Activated T-helper 2 cell treated with anti-CD3 and anti-CD28 coated beads, Interferon-gamma antibody, Interleukin-2, Interleukin-4, amounts not matched to agents 10 μg/mL and 5 μg/mL and 100 μg/mL, durations not matched to agents 14 hours and 24 hours and 36 hours (primary cell): ENCODE data around the gene TP53BP2. TPM values are rescaled to one million over a fixed set of nuclear protein-coding genes. Genes with fewer than 3 reads are reported as not detected.
A peak's percentile ranks its signal among the peaks of the same experiment; 100 is the strongest.
"Not testable (repeated sequence)": the region's sequence is repeated elsewhere in the genome, so short reads cannot be mapped to it uniquely, and the experiment has no call there.

Source experiments
- DNase-seq: peaks from one replicate; pipeline ENCODE4 v3.0.0; 2021; ENCODE audit warnings: low spot score
- H3K27ac Mint-ChIP-seq: one replicate; pipeline ENCODE4 v1.8.0; 2021; ENCODE audit warnings: mixed read lengths
- H3K27me3 Mint-ChIP-seq: one replicate; pipeline ENCODE4 v1.8.0; 2021; ENCODE audit warnings: low read depth, mixed read lengths
- H3K36me3 Mint-ChIP-seq: one replicate; pipeline ENCODE4 v1.8.0; 2021; ENCODE audit warnings: low read depth, mixed read lengths
- H3K4me1 Mint-ChIP-seq: one replicate; pipeline ENCODE4 v1.8.0; 2021; ENCODE audit warnings: low read depth, mixed read lengths
- H3K4me3 Mint-ChIP-seq: one replicate; pipeline ENCODE4 v1.8.0; 2021; ENCODE audit warnings: low read depth, mild to moderate bottlenecking, moderate library complexity, mixed read lengths
- H3K9me3 Mint-ChIP-seq: one replicate; pipeline ENCODE4 v1.8.0; 2021; ENCODE audit warnings: mixed read lengths
- intact Hi-C: fragments of 100-400 bp; cut with micrococcal nuclease; formaldehyde crosslinking; loops from one replicate; pipeline ENCODE4 v1.15.1; 2023
- total RNA-seq: library from RNA; stranded (reverse); gene quantifications from 2 replicates; pipeline ENCODE4 v1.2.3, GENCODE V29; 2022

TP53BP2 gene
- total RNA-seq, 1 donor from 2014 or later: 37.5 TPM

DNA sequence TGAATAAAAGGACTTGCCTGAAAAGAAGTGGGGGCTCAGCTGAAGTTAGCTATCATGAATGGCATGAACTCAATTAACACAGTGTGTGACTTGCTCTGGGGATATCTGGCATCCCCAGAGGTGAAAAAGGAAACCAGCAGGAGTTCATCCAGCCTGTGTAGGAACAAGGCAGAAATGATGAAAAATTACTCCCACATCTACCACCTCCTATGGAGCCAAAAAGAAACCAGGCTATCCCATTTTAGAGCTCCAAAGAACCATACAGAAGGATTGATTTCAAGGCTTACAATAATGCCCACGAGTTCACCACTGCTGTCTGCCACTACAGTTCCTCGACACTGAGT, 25.3 kb downstream of the TP53BP2 start:
- H3K4me3 Mint-ChIP-seq: no peak overlapping the region
- H3K36me3 Mint-ChIP-seq: peaks cover 20% of the 10 kb centered on the region
- H3K27ac Mint-ChIP-seq: no peak overlapping the region
- H3K9me3 Mint-ChIP-seq: no peaks in the 10 kb centered on the region
- H3K4me1 Mint-ChIP-seq: peaks cover 25% of the 10 kb centered on the region
- H3K27me3 Mint-ChIP-seq: no peaks in the 10 kb centered on the region
- intact Hi-C loops: no loop called here
- DNase-seq: no peak

DNA sequence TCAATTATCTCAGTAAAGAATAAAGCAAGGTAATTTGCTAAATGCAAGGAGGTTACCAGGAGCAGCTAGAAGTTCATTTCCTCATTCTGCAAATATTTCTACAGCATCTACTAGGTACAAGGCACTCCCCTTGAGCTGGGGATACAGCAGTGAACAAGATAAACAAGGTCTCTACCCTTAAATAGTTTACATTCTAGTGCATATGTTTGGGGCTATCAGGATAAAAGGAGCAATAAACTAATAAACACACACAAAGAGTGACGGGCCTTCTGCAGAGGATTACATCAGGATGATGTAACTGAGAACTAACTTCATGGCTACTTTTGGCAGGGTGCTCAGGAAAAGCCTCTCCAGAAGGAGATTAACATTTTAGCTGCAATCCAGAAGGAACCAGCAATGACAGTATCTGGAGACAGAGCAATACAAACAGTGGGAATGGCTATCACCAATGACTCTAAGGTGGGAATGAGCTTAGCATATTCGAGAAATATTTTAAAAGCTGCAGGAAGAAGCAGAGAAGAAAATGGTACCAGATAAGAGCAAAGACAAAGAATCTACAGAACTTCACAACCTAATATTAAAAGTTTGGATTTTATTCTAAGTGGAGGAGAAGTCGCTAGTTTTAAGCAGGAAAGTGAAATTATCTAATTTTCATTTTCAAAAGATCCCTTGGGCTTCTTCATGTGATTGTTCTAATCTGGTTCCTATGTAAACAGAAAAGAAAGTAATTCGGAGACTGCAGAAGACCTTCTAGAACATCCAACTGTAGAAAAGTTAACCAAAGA, 25.8 kb downstream of the TP53BP2 start:
- no peak for DNase-seq
- intact Hi-C loops: no loop called here
- Mint-ChIP-seq H3K4me1 (peaks cover 23% of the 10 kb centered on the region), H3K4me3 (no peak overlapping the region), H3K36me3 (peaks cover 20% of the 10 kb centered on the region), H3K27ac (no peak overlapping the region), H3K27me3 (no peaks in the 10 kb centered on the region), H3K9me3 (no peaks in the 10 kb centered on the region)

DNA sequence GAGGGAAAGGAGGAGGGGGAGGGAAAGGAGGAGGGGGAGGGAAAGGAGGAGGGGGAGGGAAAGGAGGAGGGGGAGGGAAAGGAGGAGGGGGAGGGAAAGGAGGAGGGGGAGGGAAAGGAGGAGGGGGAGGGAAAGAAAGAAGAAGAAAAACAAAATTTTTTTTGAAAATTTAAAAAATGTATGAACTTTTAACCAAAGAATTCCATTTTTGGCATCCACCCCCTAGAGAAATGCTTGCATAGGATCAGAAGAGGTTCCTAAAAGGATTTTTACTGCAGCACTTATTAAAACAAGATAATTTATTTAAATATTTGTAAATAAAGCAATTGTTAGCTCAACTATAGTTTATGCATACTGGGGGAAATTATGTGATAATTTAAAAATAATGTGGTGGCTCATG, 28.5 kb downstream of the TP53BP2 start:
- H3K27me3 Mint-ChIP-seq, DNase-seq, H3K9me3 Mint-ChIP-seq, H3K27ac Mint-ChIP-seq, H3K4me3 Mint-ChIP-seq, intact Hi-C loops: not testable (repeated sequence)
- H3K36me3 Mint-ChIP-seq: peaks cover 39% of the 10 kb centered on the region
- peaks cover 19% of the 10 kb centered on the region for H3K4me1 Mint-ChIP-seq

DNA sequence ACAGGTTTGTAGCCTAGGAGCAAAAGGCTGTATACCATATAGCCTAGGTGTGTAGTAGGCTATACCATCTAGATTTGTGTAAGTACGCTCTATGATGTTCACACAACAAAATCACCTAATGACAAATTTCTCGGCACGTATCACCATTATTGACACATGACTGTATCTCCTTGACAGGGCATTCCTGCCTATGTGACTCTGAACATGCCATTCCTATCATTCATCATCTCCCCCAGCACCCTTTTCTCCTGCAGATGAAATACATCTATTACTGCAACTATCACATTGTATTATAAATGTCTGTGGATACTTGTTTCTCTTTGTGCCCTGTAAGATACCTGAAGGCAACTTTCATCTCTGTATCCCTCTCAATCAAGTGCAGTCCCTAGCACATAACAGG, 29.9 kb downstream of the TP53BP2 start:
- Mint-ChIP-seq H3K27ac (no peak overlapping the region), H3K4me1 (peaks cover 21% of the 10 kb centered on the region), H3K36me3 (peaks cover 41% of the 10 kb centered on the region), H3K27me3 (no peaks in the 10 kb centered on the region), H3K9me3 (no peaks in the 10 kb centered on the region), H3K4me3 (no peak overlapping the region)
- intact Hi-C loops: no loop called here
- no peak for DNase-seq

DNA sequence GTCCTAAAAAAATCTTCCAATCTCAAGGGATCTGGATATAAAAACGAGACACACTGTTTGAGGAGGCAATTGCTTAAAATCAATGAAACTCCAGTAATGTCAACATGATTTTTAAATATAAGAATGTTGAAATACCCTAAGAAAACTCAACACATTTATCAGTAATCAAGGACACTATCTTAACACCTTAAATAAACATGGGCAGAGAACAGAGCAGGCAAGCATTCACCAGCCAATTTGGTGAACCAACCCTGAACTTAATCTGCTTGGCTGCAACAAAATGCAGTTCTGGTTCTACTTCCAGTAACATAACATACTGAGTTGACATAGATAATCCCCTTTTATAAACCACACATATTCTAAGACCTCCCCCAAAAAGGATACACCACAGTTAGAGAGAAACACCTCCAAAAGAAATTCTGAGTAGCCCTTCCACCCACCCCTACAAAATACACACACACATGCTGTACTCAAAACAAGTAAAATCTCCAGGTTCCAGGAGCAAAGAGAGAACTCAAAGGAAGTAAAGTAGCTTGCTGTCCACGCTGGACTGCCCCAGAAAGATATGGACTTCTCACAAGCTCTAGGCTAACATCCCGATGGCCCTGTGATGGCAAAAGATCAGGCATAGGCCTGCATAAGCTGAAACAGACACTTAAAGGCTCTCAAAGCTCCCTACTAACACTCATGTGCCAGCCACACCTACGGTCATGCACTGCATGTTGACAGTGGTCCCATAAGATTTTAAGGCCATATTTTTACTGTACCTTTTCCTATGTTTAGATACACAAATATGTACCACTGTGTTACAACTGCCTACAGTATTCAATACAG, 30.5 kb downstream of the TP53BP2 start:
- no peak overlapping the region for H3K4me3 Mint-ChIP-seq
- no peak for DNase-seq
- H3K9me3 Mint-ChIP-seq: no peaks in the 10 kb centered on the region
- H3K27me3 Mint-ChIP-seq: no peaks in the 10 kb centered on the region
- peak overlapping the region; percentile 26 for H3K27ac Mint-ChIP-seq
- H3K36me3 Mint-ChIP-seq: peaks cover 37% of the 10 kb centered on the region
- intact Hi-C loops: no loop called here
- peaks cover 21% of the 10 kb centered on the region for H3K4me1 Mint-ChIP-seq

DNA sequence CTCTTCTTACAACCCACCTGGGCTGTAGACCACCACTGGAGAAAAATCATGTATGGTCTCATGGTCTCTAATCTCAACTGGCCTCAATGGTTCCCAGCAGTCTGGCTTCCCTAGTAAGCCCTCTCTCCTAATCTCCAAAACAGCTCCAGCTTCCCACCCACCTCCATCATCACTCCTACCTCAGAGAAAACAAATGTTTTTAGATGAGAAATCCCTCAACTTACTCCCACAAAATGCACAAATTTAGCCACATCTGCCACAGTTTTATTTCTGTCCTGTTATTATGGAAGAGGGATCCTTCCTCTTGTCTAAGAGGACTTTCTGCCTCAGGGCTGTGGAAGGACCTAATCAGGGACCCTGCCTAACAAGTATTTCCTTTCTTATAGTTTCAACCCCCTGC, 32.1 kb downstream of the TP53BP2 start:
- H3K4me1 Mint-ChIP-seq: peaks cover 18% of the 10 kb centered on the region
- no peak overlapping the region for H3K27ac Mint-ChIP-seq
- no peak for DNase-seq
- no peaks in the 10 kb centered on the region for H3K27me3 Mint-ChIP-seq
- no peak overlapping the region for H3K4me3 Mint-ChIP-seq
- H3K9me3 Mint-ChIP-seq: no peaks in the 10 kb centered on the region
- intact Hi-C loops: loop anchor here (5.0 kb wide), 1 partner anchor 239 kb away; no protein-coding TSS in a partner anchor
- peaks cover 36% of the 10 kb centered on the region for H3K36me3 Mint-ChIP-seq

DNA sequence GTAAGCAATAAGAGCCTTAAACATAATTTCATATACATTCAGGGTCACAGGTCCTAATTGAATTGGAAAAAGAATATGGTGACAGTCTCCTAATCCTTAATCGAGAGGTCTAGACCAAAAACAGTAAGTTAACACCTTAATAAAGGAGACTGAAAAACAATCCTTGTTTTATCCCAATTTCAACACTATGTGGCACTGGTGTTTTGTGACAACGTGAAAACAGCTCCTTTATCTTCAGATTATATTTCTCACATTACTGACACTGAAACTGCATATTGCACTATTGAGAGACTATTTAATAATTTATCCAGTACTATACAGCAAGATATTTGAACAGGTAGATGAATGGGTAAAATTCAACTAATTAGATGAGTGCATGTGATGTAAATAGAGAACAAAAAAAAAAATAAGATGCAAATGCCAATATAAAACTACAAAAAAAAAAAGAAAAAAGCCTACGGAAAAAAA, 34.1 kb downstream of the TP53BP2 start:
- Mint-ChIP-seq H3K9me3 (peaks cover 3% of the 10 kb centered on the region), H3K4me1 (peaks cover 18% of the 10 kb centered on the region), H3K27me3 (no peaks in the 10 kb centered on the region), H3K27ac (no peak overlapping the region), H3K36me3 (peaks cover 48% of the 10 kb centered on the region), H3K4me3 (no peak overlapping the region)
- intact Hi-C loops: loop anchor here (2.0 to 5.0 kb wide), 2 partner anchors 33 to 241 kb away; partner anchors contain the start of gene TP53BP2
- DNase-seq: no peak

DNA sequence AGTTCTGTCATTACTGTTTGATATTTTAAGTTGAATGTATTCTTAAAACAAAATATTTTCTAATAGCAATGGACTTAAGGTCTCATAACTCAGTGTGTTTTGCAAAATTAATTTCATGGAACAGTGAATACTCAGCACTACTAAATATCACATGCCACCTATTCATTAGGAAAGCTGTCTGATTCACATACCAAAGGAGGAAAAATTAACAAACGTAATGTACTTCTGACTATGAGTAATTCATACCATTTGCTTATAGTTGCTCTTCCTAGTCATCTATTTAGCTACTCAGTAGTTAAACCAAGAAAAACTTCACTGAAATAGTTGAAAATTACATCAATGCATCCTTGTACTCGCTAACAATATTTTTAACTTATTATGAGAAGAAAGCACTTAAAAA, 35.2 kb downstream of the TP53BP2 start:
- DNase-seq: no peak
- intact Hi-C loops: loop anchor here (2.0 to 5.0 kb wide), 2 partner anchors 34 to 242 kb away; partner anchors contain the start of gene TP53BP2
- peaks cover 57% of the 10 kb centered on the region for H3K36me3 Mint-ChIP-seq
- H3K27ac Mint-ChIP-seq: no peak overlapping the region
- peaks cover 3% of the 10 kb centered on the region for H3K9me3 Mint-ChIP-seq
- H3K4me1 Mint-ChIP-seq: peaks cover 20% of the 10 kb centered on the region
- H3K27me3 Mint-ChIP-seq: no peaks in the 10 kb centered on the region
- no peak overlapping the region for H3K4me3 Mint-ChIP-seq

DNA sequence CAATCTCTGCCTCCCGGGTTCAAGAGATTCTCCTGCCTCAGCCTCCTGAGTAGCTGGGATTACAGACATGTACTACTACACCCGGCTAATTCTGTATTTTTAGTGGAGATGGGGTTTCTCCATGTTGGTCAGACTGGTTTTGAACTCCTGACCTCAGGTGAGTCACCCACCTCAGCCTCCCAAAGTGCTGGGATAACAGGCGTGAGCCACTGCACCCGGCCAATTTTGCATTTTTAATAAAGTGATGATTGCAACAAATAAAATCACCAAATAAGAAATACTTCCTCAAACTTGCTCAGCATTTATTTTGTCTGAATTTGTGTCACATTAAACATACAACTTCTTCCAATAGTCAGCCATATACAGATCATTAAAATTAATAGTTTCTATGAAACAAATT, 35.8 kb downstream of the TP53BP2 start:
- H3K27me3 Mint-ChIP-seq, H3K4me3 Mint-ChIP-seq, H3K9me3 Mint-ChIP-seq, DNase-seq, H3K27ac Mint-ChIP-seq: not testable (repeated sequence)
- intact Hi-C loops: loop anchor here (2.0 to 5.0 kb wide), 2 partner anchors 35 to 242 kb away; partner anchors contain the start of gene TP53BP2
- Mint-ChIP-seq H3K4me1 (peaks cover 18% of the 10 kb centered on the region), H3K36me3 (peaks cover 57% of the 10 kb centered on the region)

DNA sequence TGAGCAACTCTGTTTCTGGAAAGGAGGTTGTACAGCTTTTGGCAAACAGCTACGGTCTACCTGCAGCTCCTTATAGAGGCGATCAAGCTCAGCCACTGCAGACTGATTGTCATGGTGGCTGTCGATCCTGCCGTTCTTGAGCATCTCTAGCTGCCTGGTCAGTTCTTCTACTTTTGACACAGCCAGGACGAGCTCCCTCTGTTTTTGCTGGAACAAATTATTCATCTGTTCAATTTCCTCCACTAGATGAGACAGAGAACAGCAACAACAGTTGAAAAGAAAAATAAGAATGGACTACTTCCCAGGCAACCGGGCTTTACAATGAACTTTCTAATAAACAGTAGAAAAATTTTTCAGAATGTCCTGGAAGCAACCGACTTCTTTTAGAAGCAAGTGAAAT, 42.5 kb downstream of the TP53BP2 start:
- Mint-ChIP-seq H3K27me3 (no peaks in the 10 kb centered on the region), H3K4me1 (peaks cover 4% of the 10 kb centered on the region), H3K27ac (no peak overlapping the region), H3K4me3 (no peak overlapping the region), H3K36me3 (peaks cover 74% of the 10 kb centered on the region), H3K9me3 (peaks cover 3% of the 10 kb centered on the region)
- DNase-seq: no peak
- intact Hi-C loops: no loop called here

DNA sequence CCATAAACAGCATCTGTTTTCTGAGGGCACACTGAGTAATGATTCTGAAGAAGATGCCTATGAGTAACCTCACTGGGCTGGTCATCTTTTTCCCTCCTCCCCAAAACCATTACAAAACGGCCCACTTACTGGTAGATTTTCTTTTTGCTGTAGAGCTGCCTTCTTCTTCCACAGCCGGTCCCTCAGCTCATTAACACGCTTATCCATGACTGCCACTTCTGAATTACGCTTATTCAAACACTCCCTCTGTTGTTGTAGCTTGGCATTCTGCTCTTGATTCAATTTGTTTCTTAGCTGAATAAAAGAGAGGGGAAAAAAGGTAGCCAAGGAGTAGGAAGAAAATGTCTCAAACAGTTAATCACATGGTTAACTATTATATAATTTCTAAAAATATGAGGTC, 43.1 kb downstream of the TP53BP2 start:
- H3K9me3 Mint-ChIP-seq: peaks cover 3% of the 10 kb centered on the region
- no peaks in the 10 kb centered on the region for H3K27me3 Mint-ChIP-seq
- no peak overlapping the region for H3K4me3 Mint-ChIP-seq
- H3K27ac Mint-ChIP-seq: no peak overlapping the region
- H3K36me3 Mint-ChIP-seq: peaks cover 76% of the 10 kb centered on the region
- DNase-seq: no peak
- H3K4me1 Mint-ChIP-seq: peaks cover 4% of the 10 kb centered on the region
- intact Hi-C loops: no loop called here

DNA sequence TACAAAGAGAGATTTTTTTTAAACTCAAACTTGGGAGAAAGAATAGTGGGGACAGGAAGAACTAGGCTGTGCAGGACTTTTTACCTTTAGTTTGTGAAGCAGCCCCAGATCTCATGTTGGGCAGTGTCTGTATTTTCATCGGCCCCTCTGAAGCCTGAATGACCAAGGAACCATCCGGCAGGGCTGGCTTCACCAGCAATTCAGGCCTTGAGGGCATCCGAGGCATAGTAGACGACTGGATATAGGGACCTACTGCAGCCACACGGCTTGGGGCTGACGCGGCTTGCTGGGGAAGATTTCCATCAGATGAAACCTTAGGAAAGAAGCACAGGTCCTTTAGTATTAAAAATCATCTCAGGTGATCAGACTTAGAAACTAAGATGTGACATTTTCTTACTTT, 43.7 kb downstream of the TP53BP2 start:
- Mint-ChIP-seq H3K9me3 (no peaks in the 10 kb centered on the region), H3K27me3 (no peaks in the 10 kb centered on the region), H3K36me3 (peaks cover 71% of the 10 kb centered on the region), H3K4me3 (no peak overlapping the region), H3K27ac (no peak overlapping the region), H3K4me1 (peaks cover 4% of the 10 kb centered on the region)
- no peak for DNase-seq
- intact Hi-C loops: no loop called here

DNA sequence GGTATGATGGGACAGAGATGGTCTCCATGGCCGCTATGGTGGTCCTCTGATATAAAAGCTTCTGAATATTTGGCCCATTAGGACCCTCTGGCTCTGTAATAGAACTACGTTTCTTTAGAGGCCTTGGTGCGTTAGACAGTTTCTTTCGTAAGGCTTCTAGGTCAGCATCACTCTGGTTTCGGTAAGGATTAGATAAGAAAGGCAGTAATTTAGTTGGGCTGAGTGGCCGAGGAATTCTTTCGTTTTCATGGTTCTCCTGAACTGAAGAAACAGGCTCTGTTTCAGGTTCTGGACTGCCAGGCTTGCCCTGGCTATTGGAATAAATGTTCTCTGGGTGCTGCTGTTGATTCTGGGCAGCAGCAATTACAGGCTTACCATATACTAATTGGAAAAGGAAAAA, 49.5 kb downstream of the TP53BP2 start:
- no peaks in the 10 kb centered on the region for H3K9me3 Mint-ChIP-seq
- no peak overlapping the region for H3K4me3 Mint-ChIP-seq
- no peak overlapping the region for H3K27ac Mint-ChIP-seq
- H3K4me1 Mint-ChIP-seq: peaks cover 3% of the 10 kb centered on the region
- H3K36me3 Mint-ChIP-seq: peaks cover 53% of the 10 kb centered on the region
- H3K27me3 Mint-ChIP-seq: no peaks in the 10 kb centered on the region
- intact Hi-C loops: no loop called here
- no peak for DNase-seq
